ENCODE results near the gene NUMBL. TPM values are rescaled to one million over a fixed set of nuclear protein-coding genes. Genes with fewer than 3 reads are reported as not detected.
A peak's percentile ranks its signal among the peaks of the same experiment; 100 is the strongest.

Gene NUMBL
- total RNA-seq, 4 donors from 2014 or later: 18.8 to 90.5 (median 44.3) TPM

DNA sequence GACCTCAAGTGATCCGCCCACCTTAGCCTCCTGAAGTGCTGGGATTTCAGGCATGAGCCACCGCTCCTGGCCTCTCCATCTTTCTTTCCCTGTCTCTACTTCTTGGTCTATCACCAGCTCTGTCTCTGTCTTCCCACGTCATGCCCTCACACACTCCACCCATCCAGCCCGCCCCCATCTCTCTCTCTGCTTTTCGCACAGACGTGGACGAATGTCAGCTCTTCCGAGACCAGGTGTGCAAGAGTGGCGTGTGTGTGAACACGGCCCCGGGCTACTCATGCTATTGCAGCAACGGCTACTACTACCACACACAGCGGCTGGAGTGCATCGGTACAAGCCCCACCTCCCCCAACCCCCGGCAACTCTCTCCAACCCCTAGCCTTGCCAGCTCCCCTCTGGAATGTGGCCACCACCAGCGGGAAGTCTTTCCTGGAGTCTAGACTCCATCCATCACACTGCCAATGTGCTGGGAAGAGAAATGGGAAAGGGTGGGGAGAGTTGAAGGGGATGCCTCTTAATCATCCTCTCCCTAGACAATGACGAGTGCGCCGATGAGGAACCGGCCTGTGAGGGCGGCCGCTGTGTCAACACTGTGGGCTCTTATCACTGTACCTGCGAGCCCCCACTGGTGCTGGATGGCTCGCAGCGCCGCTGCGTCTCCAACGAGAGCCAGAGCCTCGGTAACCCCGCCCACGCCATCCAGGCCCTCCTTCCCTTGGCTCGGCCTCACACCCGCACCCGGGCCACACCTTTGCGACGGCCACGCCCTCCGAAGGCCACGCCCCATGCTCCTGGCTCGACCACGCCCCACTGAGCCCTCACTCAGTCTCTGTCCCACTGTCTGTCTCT, 66.8 kb downstream of the NUMBL start:
- TF ChIP-seq, protein P1, sequence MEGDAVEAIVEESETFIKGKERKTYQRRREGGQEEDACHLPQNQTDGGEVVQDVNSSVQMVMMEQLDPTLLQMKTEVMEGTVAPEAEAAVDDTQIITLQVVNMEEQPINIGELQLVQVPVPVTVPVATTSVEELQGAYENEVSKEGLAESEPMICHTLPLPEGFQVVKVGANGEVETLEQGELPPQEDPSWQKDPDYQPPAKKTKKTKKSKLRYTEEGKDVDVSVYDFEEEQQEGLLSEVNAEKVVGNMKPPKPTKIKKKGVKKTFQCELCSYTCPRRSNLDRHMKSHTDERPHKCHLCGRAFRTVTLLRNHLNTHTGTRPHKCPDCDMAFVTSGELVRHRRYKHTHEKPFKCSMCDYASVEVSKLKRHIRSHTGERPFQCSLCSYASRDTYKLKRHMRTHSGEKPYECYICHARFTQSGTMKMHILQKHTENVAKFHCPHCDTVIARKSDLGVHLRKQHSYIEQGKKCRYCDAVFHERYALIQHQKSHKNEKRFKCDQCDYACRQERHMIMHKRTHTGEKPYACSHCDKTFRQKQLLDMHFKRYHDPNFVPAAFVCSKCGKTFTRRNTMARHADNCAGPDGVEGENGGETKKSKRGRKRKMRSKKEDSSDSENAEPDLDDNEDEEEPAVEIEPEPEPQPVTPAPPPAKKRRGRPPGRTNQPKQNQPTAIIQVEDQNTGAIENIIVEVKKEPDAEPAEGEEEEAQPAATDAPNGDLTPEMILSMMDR (IDR thresholded peaks at IDR 0.05): no peak
- no peak for TF ChIP-seq POLR2A (IDR thresholded peaks at IDR 0.05)
- H3K27ac ChIP-seq: no peak overlapping the region
- intact Hi-C loops (cut with DNase I; ENCODE audit: low total_unique reads): no loop called here
- H3K27me3 ChIP-seq: no peaks in the 10 kb centered on the region
- H3K9me3 ChIP-seq: no peaks in the 10 kb centered on the region
- peak; percentile 24 to 41 for DNase-seq
- no peaks in the 10 kb centered on the region for H3K4me1 ChIP-seq
- H3K36me3 ChIP-seq: no peaks in the 10 kb centered on the region
- H3K4me3 ChIP-seq: no peak overlapping the region

DNA sequence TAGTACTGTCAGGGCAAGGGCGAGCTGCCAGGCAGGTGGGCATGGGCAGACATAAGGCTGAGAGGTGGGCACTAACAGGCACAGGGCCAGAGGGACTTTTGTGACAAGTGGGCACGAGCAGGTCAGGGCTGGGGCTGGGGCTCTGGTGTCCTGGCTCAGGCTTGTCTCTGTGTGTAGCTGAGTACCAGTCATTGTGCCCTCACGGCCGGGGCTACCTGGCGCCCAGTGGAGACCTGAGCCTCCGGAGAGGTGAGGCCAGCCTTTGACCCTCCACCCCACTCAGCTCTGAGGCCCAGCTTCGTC, 67.7 kb downstream of the NUMBL start:
- no peak for TF ChIP-seq POLR2A (IDR thresholded peaks at IDR 0.05)
- TF ChIP-seq, protein P1 (IDR thresholded peaks at IDR 0.05): no peak
- DNase-seq: peak in 1 of 2 donors; percentile 39
- Histone ChIP-seq H3K27me3 (no peaks in the 10 kb centered on the region), H3K36me3 (no peaks in the 10 kb centered on the region), H3K4me3 (no peak overlapping the region), H3K27ac (no peak overlapping the region), H3K4me1 (no peaks in the 10 kb centered on the region), H3K9me3 (no peaks in the 10 kb centered on the region)
- intact Hi-C loops (cut with DNase I; ENCODE audit: low total_unique reads): no loop called here

DNA sequence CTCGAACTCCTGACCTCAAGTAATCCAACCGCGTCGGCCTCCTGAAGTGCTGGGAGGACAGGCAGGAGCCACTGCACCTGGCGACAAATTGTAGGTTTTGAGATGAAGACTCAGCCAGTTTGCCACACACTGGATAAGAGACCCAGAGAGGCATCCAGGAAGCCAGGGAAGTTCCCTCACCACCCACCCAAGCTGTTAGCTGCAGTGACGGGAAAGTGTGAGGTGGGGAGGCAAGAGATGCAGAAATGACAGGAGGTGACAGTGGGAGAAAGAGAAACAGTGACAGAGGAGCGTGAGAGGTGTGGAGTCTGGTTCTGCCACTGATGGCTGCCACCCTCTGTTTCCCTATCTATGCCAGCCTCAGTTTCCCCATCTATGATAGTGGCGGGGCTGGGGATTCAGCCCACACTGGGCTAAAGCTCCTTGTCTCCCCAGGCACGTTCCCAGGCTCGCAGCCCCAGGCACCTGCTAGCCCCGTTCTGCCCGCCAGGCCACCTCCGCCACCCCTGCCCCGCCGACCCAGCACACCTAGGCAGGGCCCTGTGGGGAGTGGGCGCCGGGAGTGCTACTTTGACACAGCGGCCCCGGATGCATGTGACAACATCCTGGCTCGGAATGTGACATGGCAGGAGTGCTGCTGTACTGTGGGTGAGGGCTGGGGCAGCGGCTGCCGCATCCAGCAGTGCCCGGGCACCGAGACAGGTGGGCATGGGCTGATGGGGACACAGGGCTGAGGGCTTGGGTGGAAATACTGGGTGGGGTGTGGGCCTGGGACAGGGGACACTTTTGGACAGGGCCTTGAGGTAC, 68.3 kb downstream of the NUMBL start:
- Histone ChIP-seq H3K4me3 (no peak overlapping the region), H3K4me1 (no peaks in the 10 kb centered on the region), H3K36me3 (no peaks in the 10 kb centered on the region), H3K9me3 (no peaks in the 10 kb centered on the region), H3K27ac (no peak overlapping the region), H3K27me3 (no peaks in the 10 kb centered on the region)
- TF ChIP-seq, protein P1 (IDR thresholded peaks at IDR 0.05): no peak
- no peak for DNase-seq
- intact Hi-C loops (cut with DNase I; ENCODE audit: low total_unique reads): no loop called here

DNA sequence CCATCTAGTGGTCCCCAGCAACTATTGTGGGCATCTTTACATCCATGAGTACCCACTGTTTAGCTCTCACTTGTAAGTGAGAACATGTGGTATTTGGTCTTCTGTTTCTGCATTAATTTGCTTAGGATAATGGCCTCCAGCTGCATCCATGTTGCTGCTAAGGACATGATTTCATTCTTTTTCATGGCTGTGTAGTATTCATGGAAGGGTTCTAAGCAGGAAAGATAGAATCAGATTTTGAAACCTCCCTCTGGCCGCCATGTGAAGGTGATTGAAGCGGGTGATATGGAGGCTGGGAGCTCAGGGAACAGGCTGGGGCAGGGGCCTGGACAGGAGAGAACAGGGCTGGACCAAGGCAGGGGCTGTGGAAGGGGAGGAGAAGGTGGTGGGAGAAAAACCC, 69.2 kb downstream of the NUMBL start:
- intact Hi-C loops (cut with DNase I; ENCODE audit: low total_unique reads): no loop called here
- H3K4me1 ChIP-seq: no peaks in the 10 kb centered on the region
- no peak for DNase-seq
- no peaks in the 10 kb centered on the region for H3K36me3 ChIP-seq
- no peaks in the 10 kb centered on the region for H3K27me3 ChIP-seq
- no peak overlapping the region for H3K27ac ChIP-seq
- H3K9me3 ChIP-seq: no peaks in the 10 kb centered on the region
- no peak overlapping the region for H3K4me3 ChIP-seq
- TF ChIP-seq, protein P1 (IDR thresholded peaks at IDR 0.05): no peak
- no peak for TF ChIP-seq POLR2A (IDR thresholded peaks at IDR 0.05)

DNA sequence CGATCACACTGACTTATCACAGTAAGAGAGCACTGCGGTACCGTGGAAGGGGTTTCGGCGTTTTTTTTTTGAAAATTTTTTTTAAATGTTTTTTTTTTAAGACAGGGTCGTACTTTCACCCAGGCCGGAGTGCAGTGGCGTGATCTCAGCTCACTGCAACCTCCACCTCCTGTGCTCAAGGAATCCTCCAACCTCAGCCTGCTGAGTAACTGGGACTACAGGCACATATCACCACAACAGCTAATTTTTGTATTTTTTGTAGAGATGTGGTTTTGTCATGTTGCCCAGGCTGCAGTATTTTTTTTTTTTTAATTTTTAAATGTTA, 70.3 kb downstream of the NUMBL start:
- Histone ChIP-seq H3K36me3 (no peaks in the 10 kb centered on the region), H3K4me1 (peaks cover 0 to 2% of the 10 kb centered on the region in 2 donors), H3K9me3 (no peaks in the 10 kb centered on the region), H3K27me3 (no peaks in the 10 kb centered on the region), H3K27ac (no peak overlapping the region), H3K4me3 (no peak overlapping the region)
- no peak for TF ChIP-seq POLR2A (IDR thresholded peaks at IDR 0.05)
- TF ChIP-seq, protein P1 (IDR thresholded peaks at IDR 0.05): no peak
- intact Hi-C loops (cut with DNase I; ENCODE audit: low total_unique reads): no loop called here
- no peak for DNase-seq
